Suppressor macrophage treated with lipopolysaccharide for 4 hours (primary cell): ENCODE results near the gene GRID2.
"Not testable (repeated sequence)": the region's sequence is repeated elsewhere in the genome, so short reads cannot be mapped to it uniquely, and the experiment has no call there.

ENCODE experiments used
- DNase-seq: peaks from one replicate; pipeline ENCODE4 v3.0.0-alpha.2; 2020

The GRID2 gene

GRCh38 chr4:93221771-93222170 lies 918.0 kb downstream of the GRID2 start:
- DNase-seq: no peak

- DNase-seq: no peak
These were observed 924.3 kb downstream of the GRID2 start for GRCh38 chr4:93228021-93228420.

- no peak for DNase-seq
These were observed 929.1 kb downstream of the GRID2 start for GRCh38 chr4:93232883-93233282.

- no peak for DNase-seq
These were observed 933.8 kb downstream of the GRID2 start for GRCh38 chr4:93237521-93237920.

GRCh38 chr4:93243262-93243661 lies 939.5 kb downstream of the GRID2 start:
- DNase-seq: no peak

GRCh38 chr4:93261207-93261606 lies 957.4 kb downstream of the GRID2 start:
- no peak for DNase-seq

GRCh38 chr4:93263166-93263565 lies 959.4 kb downstream of the GRID2 start:
- DNase-seq: no peak

GRCh38 chr4:93267747-93268146 lies 964.0 kb downstream of the GRID2 start:
- DNase-seq: no peak

GRCh38 chr4:93285346-93285745 lies 981.6 kb downstream of the GRID2 start:
- DNase-seq: no peak

- DNase-seq: no peak
These were observed 985.5 kb downstream of the GRID2 start for GRCh38 chr4:93289241-93289640.

GRCh38 chr4:93289831-93290230 lies 986.1 kb downstream of the GRID2 start:
- no peak for DNase-seq

GRCh38 chr4:93299118-93299517 lies 995.4 kb downstream of the GRID2 start:
- DNase-seq: no peak

GRCh38 chr4:93300780-93301555 lies 997.2 kb downstream of the GRID2 start:
- DNase-seq: not testable (repeated sequence)

GRCh38 chr4:93302310-93302709 lies 998.5 kb downstream of the GRID2 start:
- no peak for DNase-seq

GRCh38 chr4:93303440-93303839 lies 999.7 kb downstream of the GRID2 start:
- no peak for DNase-seq

- DNase-seq: no peak
These were observed 1008.5 kb downstream of the GRID2 start for GRCh38 chr4:93312299-93312698.

- DNase-seq: no peak
These were observed 1009.4 kb downstream of the GRID2 start for GRCh38 chr4:93313197-93313596.

GRCh38 chr4:93317057-93317456 lies 1013.3 kb downstream of the GRID2 start:
- DNase-seq: no peak

GRCh38 chr4:93317561-93317960 lies 1013.8 kb downstream of the GRID2 start:
- no peak for DNase-seq

GRCh38 chr4:93319041-93319440 lies 1015.3 kb downstream of the GRID2 start:
- no peak for DNase-seq

GRCh38 chr4:93320356-93320755 lies 1016.6 kb downstream of the GRID2 start:
- DNase-seq: no peak

- DNase-seq: no peak
These were observed 1023.6 kb downstream of the GRID2 start for GRCh38 chr4:93327346-93327745.

GRCh38 chr4:93334003-93334402 lies 1030.2 kb downstream of the GRID2 start:
- DNase-seq: no peak

- no peak for DNase-seq
These were observed 1033.4 kb downstream of the GRID2 start for GRCh38 chr4:93337196-93337595.

GRCh38 chr4:93342738-93343137 lies 1039.0 kb downstream of the GRID2 start:
- no peak for DNase-seq
